ENCODE data around the gene ZNF786.
A peak's percentile ranks its signal among the peaks of the same experiment; 100 is the strongest.
"Not testable (repeated sequence)": the region's sequence is repeated elsewhere in the genome, so short reads cannot be mapped to it uniquely, and the experiment has no call there.

The ZNF786 gene

GRCh38 chr7:149075286-149075685 lies 15.2 kb downstream of the ZNF786 start:
- no peak for DNase-seq

GRCh38 chr7:149074116-149074885 lies 16.2 kb downstream of the ZNF786 start:
- DNase-seq, result no peak

GRCh38 chr7:149072438-149072775 lies 18.1 kb downstream of the ZNF786 start:
- DNase-seq, result no peak

GRCh38 chr7:149071641-149072437 lies 18.7 kb downstream of the ZNF786 start:
- DNase-seq, result peak; percentile 62

- no peak for DNase-seq
Measured at GRCh38 chr7:149071182-149071635, 19.3 kb downstream of the ZNF786 start.

GRCh38 chr7:149070372-149071125 lies 20.0 kb downstream of the ZNF786 start:
- DNase-seq, result no peak

GRCh38 chr7:149067869-149068268 lies 22.6 kb downstream of the ZNF786 start:
- no peak for DNase-seq

GRCh38 chr7:149063476-149063875 lies 27.0 kb downstream of the ZNF786 start:
- no peak for DNase-seq

- DNase-seq, result not testable (repeated sequence)
Measured at GRCh38 chr7:149062217-149062899, 28.2 kb downstream of the ZNF786 start.

GRCh38 chr7:149060156-149060555 lies 30.4 kb downstream of the ZNF786 start:
- DNase-seq, result no peak

GRCh38 chr7:149053885-149054284 lies 36.6 kb downstream of the ZNF786 start:
- DNase-seq, result no peak

- no peak for DNase-seq
Measured at GRCh38 chr7:149053384-149053783, 37.1 kb downstream of the ZNF786 start.

- no peak for DNase-seq
Measured at GRCh38 chr7:149050941-149051340, 39.6 kb downstream of the ZNF786 start.

- DNase-seq, result no peak
Measured at GRCh38 chr7:149048805-149049204, 41.7 kb downstream of the ZNF786 start.

- DNase-seq, result no peak
Measured at GRCh38 chr7:149046416-149046815, 44.1 kb downstream of the ZNF786 start.

- no peak for DNase-seq
Measured at GRCh38 chr7:149043936-149044335, 46.6 kb downstream of the ZNF786 start.

GRCh38 chr7:149041350-149041749 lies 49.2 kb downstream of the ZNF786 start:
- DNase-seq, result no peak

- DNase-seq, result not testable (repeated sequence)
Measured at GRCh38 chr7:149038641-149039040, 51.9 kb downstream of the ZNF786 start.

GRCh38 chr7:149036676-149037075 lies 53.8 kb downstream of the ZNF786 start:
- DNase-seq, result no peak

GRCh38 chr7:149031353-149031910 lies 59.1 kb downstream of the ZNF786 start:
- DNase-seq, result no peak

- DNase-seq, result not testable (repeated sequence)
Measured at GRCh38 chr7:149030439-149030838, 60.1 kb downstream of the ZNF786 start.

GRCh38 chr7:149028346-149029109 lies 62.0 kb downstream of the ZNF786 start, which contains the start of gene PDIA4:
PDIA4 (minus strand) TSS chr7:149028505; CDS start chr7:149028408, 97 bp downstream.
- DNase-seq, result peak; percentile 99
